GM12878 (cell line): Measurements from ENCODE around the gene GALNT15. TPM values are rescaled to one million over a fixed set of nuclear protein-coding genes. Genes with fewer than 3 reads are reported as not detected.

Experiments used
- MTA2 ChIP-seq: fragments of 450-650 bp; IDR thresholded peaks from 2 replicates; pipeline ENCODE4 v1.6.1; 2016; ENCODE audit warnings: low read depth, mild to moderate bottlenecking, moderate library complexity
- PAX8 ChIP-seq: fragments of 450-650 bp; IDR thresholded peaks from 2 replicates; pipeline ENCODE4 v1.6.1; 2017; ENCODE audit warnings: mild to moderate bottlenecking, moderate library complexity
- TARDBP ChIP-seq: IDR thresholded peaks from 2 replicates; pipeline ENCODE4 v1.6.1; 2016; ENCODE audit warnings: borderline replicate concordance
- polyA plus RNA-seq, 11 experiments: library from polyadenylated mRNA; depleted of rRNA in 4 of 11; unstranded in 6 of 11; stranded (reverse) in 5 of 11; fragments of >200 nt; fragmentation: Nextera tagmentation in 4 of 11; fragmentation: Illumina TruSeq in 1 of 11; extraction: Ambion mirVana in 4 of 11; extraction: Trizol in 1 of 11; gene quantifications; 1 replicate in 1 of 11; 2 replicates in 10 of 11; pipeline versions ENCODE4 v1.2.1 to v1.2.3, GENCODE V29; 2011 to 2016; ENCODE audit warnings: inconsistent platforms in 2 of 11, missing spikeins in 2 of 11, low read depth in 1 of 11
- total RNA-seq, 4 experiments: library from RNA; depleted of rRNA in 3 of 4; stranded (reverse); fragments of >200 nt in 3 of 4; fragmentation: Illumina TruSeq in 1 of 4; extraction: Trizol in 1 of 4; gene quantifications; 2 replicates each; pipeline versions ENCODE4 v1.2.1 to v1.2.3, GENCODE V29; 2013 to 2021
- TF ChIP-seq, protein P1 (sequence below): fragments of 450-650 bp; IDR thresholded peaks from 2 replicates; pipeline ENCODE4 v1.6.1; 2017; ENCODE audit warnings: low read depth, mild to moderate bottlenecking, moderate library complexity
- TF ChIP-seq, protein P2 (sequence below): fragments of 450-650 bp; IDR thresholded peaks from 2 replicates; pipeline ENCODE4 v1.6.1; 2017; ENCODE audit warnings: mild to moderate bottlenecking
- TF ChIP-seq, protein P3 (sequence below): fragments of 450-650 bp; IDR thresholded peaks from 2 replicates; pipeline ENCODE4 v1.6.1; 2017; ENCODE audit warnings: antibody characterized with exemption, mild to moderate bottlenecking, moderate library complexity

Gene GALNT15
- total and polyA plus RNA-seq, 10 of the 15 experiments (the other 5 are each of a cell fraction or from before 2014, with no cell fraction given): 0.03 to 0.05 TPM; not detected in 8

DNA sequence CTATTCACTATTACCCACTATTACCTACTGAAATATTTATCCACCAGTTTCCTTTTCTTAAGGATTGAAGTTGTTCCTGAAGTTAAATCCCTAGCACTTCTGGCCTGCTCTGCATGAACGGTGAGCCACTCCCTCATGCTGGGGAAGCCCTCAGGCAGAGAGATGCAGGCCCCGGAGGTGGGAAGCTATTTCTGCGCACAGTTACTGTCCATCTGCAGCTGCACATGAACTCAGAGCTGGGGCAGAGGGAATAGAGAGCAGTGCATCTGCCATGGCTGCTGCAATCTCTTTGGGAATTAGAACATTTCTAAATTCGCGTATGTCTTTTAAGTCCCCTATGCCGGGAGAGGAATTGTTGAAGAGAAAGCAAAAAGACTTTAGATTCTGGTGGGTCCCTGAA, 6.3 kb upstream of the GALNT15 start (continued):
- TF ChIP-seq PAX8 (no peak), TARDBP (no peak), MTA2 (no peak)
- TF ChIP-seq, protein P1, sequence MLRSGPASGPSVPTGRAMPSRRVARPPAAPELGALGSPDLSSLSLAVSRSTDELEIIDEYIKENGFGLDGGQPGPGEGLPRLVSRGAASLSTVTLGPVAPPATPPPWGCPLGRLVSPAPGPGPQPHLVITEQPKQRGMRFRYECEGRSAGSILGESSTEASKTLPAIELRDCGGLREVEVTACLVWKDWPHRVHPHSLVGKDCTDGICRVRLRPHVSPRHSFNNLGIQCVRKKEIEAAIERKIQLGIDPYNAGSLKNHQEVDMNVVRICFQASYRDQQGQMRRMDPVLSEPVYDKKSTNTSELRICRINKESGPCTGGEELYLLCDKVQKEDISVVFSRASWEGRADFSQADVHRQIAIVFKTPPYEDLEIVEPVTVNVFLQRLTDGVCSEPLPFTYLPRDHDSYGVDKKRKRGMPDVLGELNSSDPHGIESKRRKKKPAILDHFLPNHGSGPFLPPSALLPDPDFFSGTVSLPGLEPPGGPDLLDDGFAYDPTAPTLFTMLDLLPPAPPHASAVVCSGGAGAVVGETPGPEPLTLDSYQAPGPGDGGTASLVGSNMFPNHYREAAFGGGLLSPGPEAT: no peak
- TF ChIP-seq, protein P2, sequence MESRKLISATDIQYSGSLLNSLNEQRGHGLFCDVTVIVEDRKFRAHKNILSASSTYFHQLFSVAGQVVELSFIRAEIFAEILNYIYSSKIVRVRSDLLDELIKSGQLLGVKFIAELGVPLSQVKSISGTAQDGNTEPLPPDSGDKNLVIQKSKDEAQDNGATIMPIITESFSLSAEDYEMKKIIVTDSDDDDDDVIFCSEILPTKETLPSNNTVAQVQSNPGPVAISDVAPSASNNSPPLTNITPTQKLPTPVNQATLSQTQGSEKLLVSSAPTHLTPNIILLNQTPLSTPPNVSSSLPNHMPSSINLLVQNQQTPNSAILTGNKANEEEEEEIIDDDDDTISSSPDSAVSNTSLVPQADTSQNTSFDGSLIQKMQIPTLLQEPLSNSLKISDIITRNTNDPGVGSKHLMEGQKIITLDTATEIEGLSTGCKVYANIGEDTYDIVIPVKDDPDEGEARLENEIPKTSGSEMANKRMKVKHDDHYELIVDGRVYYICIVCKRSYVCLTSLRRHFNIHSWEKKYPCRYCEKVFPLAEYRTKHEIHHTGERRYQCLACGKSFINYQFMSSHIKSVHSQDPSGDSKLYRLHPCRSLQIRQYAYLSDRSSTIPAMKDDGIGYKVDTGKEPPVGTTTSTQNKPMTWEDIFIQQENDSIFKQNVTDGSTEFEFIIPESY: no peak
- TF ChIP-seq, protein P3, sequence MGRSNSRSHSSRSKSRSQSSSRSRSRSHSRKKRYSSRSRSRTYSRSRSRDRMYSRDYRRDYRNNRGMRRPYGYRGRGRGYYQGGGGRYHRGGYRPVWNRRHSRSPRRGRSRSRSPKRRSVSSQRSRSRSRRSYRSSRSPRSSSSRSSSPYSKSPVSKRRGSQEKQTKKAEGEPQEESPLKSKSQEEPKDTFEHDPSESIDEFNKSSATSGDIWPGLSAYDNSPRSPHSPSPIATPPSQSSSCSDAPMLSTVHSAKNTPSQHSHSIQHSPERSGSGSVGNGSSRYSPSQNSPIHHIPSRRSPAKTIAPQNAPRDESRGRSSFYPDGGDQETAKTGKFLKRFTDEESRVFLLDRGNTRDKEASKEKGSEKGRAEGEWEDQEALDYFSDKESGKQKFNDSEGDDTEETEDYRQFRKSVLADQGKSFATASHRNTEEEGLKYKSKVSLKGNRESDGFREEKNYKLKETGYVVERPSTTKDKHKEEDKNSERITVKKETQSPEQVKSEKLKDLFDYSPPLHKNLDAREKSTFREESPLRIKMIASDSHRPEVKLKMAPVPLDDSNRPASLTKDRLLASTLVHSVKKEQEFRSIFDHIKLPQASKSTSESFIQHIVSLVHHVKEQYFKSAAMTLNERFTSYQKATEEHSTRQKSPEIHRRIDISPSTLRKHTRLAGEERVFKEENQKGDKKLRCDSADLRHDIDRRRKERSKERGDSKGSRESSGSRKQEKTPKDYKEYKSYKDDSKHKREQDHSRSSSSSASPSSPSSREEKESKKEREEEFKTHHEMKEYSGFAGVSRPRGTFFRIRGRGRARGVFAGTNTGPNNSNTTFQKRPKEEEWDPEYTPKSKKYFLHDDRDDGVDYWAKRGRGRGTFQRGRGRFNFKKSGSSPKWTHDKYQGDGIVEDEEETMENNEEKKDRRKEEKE: no peak
- TF ChIP-seq, all 136 proteins: peak for 0
